Thoracic aorta (tissue), 2 donors: ENCODE data around the gene PRSS12. TPM values are rescaled to one million over a fixed set of nuclear protein-coding genes. Genes with fewer than 3 reads are reported as not detected.
A peak's percentile ranks its signal among the peaks of the same experiment; 100 is the strongest.
"Not testable (repeated sequence)": the region's sequence is repeated elsewhere in the genome, so short reads cannot be mapped to it uniquely, and the experiment has no call there.

Source experiments
- ATAC-seq: fragments of 150-250 bp; one replicate; pipeline ENCODE4 v1.8.0; 2017; ENCODE audit warnings: low read depth; ENCODE audit not compliant: insufficient number of reproducible peaks, low FRiP score
- DNase-seq: peaks from one replicate; pipeline ENCODE4 v3.0.0-alpha.2; 2020; ENCODE audit warnings: low spot score
- H3K27ac ChIP-seq, 2 donors: fragments of 200-600 bp; sonication (generic); 1 replicate in 1 of 2; 2 replicates in 1 of 2; pipeline ENCODE4 v1.5.1; 2016; ENCODE audit warnings: mild to moderate bottlenecking in 2 of 2, moderate library complexity in 2 of 2
- H3K27me3 ChIP-seq: fragments of 200-600 bp; sonication (generic); replicated peaks from 2 replicates; pipeline ENCODE4 v1.6.0; 2016; ENCODE audit warnings: mild to moderate bottlenecking; ENCODE audit not compliant: insufficient read depth
- H3K36me3 ChIP-seq: fragments of 200-600 bp; sonication (generic); one replicate; pipeline ENCODE4 v1.5.1; 2016
- H3K4me1 ChIP-seq, 2 donors: fragments of 200-600 bp; sonication (generic); 1 replicate in 1 of 2; 2 replicates in 1 of 2; pipeline versions ENCODE4 v1.5.1 to v1.6.0; 2016; ENCODE audit warnings: low read depth in 2 of 2, mild to moderate bottlenecking in 1 of 2; ENCODE audit not compliant: control insufficient read depth in 1 of 2
- H3K4me3 ChIP-seq: fragments of 200-600 bp; sonication (generic); 2 replicates; pipeline ENCODE4 v1.5.1; 2016; ENCODE audit warnings: mild to moderate bottlenecking
- H3K9me3 ChIP-seq: fragments of 200-600 bp; sonication (generic); 2 replicates; pipeline ENCODE4 v1.5.1; 2016
- total RNA-seq, 2 donors: library from RNA; depleted of rRNA; stranded (reverse); fragments of >200 nt; gene quantifications; one replicate each; pipeline versions ENCODE4 v1.1.0 to v1.2.3, GENCODE V29; 2016
- TF ChIP-seq, protein P1 (sequence below): fragments of 200-600 bp; sonication (generic); IDR thresholded peaks from one replicate; pipeline ENCODE4 v1.5.1; 2019; ENCODE audit warnings: antibody characterized with exemption

Gene PRSS12
- total RNA-seq, 2 donors from 2014 or later: 0.14 to 0.27 TPM

DNA sequence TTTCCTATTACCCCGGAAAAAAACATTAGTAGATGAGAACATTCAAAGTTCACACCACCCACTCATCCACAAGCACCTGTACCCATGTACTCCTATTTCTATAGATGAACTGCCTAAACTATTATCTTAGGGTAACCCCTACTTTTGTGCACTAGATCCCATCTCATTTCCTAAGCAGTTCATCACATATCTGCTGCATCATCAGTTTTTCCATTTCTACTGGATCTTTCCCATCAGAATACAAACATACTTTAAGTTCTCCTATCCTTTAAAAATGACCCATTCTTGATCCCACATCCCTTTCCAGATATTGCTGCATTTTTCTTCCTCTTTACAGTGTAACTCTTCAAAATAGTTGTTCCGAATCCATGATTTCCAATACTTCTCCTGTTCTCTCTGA lies 81.0 kb downstream of the PRSS12 start:
- no peak for DNase-seq
- Histone ChIP-seq H3K9me3 (no peaks in the 10 kb centered on the region), H3K27ac (no peak overlapping the region), H3K36me3 (no peaks in the 10 kb centered on the region), H3K4me1 (no peaks in the 10 kb centered on the region), H3K4me3 (no peak overlapping the region), H3K27me3 (no peaks in the 10 kb centered on the region)
- no peak for ATAC-seq
- TF ChIP-seq, protein P1, sequence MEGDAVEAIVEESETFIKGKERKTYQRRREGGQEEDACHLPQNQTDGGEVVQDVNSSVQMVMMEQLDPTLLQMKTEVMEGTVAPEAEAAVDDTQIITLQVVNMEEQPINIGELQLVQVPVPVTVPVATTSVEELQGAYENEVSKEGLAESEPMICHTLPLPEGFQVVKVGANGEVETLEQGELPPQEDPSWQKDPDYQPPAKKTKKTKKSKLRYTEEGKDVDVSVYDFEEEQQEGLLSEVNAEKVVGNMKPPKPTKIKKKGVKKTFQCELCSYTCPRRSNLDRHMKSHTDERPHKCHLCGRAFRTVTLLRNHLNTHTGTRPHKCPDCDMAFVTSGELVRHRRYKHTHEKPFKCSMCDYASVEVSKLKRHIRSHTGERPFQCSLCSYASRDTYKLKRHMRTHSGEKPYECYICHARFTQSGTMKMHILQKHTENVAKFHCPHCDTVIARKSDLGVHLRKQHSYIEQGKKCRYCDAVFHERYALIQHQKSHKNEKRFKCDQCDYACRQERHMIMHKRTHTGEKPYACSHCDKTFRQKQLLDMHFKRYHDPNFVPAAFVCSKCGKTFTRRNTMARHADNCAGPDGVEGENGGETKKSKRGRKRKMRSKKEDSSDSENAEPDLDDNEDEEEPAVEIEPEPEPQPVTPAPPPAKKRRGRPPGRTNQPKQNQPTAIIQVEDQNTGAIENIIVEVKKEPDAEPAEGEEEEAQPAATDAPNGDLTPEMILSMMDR: no peak

DNA sequence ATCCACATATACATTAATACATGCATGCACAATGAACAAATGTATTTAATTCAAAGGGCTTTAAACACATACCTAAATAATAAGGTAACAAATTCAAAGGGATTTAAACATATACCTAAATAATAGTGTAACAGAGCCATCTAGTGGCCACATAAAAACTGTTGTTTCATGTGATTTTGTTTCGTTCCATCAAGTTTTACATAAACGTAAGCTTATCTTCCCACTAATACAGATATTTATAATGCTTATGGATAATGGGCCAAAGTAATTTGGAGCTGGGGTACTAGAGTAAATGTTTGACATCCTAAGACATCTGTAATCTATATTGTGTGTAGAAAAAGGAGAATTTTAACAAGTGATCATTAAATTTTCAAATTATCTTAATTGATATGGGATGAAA lies 82.3 kb downstream of the PRSS12 start:
- Histone ChIP-seq H3K27ac (no peak overlapping the region), H3K4me3 (no peak overlapping the region), H3K9me3 (no peaks in the 10 kb centered on the region), H3K36me3 (no peaks in the 10 kb centered on the region), H3K4me1 (no peaks in the 10 kb centered on the region), H3K27me3 (no peaks in the 10 kb centered on the region)
- ATAC-seq (no peak), DNase-seq (no peak)
- TF ChIP-seq, protein P1: peak; percentile 46

DNA sequence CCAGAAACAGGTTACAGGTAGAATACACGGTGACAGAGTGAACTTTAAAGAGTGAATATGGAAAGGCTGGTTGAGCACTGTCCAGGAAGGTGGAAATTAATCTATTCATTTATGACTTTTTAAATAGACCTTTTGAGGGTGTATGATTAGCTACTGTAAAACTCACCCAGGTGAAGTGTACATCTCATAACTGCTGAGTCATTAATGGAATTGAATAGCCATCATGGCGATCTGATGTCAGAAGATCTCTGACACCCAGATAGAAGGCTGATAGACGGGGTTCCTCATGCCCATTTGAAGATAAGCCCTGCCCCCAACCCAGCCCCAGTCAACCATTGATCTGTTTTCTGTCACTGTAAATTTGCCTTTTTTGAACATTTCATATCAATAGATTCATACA lies 84.0 kb downstream of the PRSS12 start:
- no peak overlapping the region for H3K27ac ChIP-seq
- no peaks in the 10 kb centered on the region for H3K4me1 ChIP-seq
- TF ChIP-seq, protein P1: no peak
- no peaks in the 10 kb centered on the region for H3K27me3 ChIP-seq
- H3K36me3 ChIP-seq: no peaks in the 10 kb centered on the region
- no peaks in the 10 kb centered on the region for H3K9me3 ChIP-seq
- no peak for DNase-seq
- H3K4me3 ChIP-seq: no peak overlapping the region
- ATAC-seq: no peak

DNA sequence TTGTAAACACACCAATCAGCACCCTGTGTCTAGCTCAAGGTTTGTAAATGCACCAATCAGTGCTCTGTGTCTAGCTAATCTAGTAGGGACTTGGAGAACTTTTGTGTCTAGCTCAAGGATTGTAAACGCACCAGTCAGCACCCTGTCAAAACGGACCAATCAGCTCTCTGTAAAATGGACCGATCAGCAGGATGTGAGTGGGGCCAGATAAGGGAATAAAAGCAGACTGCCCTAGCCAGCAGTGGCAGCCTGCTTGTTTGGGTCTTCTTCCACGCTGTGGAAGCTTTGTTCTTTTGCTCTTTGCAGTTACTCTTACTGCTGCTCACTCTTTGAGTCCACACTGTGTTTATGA lies 86.7 kb downstream of the PRSS12 start:
- not testable (repeated sequence) for ATAC-seq, DNase-seq, H3K36me3 ChIP-seq

GRCh38 chr4:118265312-118266144 lies 87.3 kb downstream of the PRSS12 start:
- ATAC-seq (no peak), DNase-seq (no peak)
- no peaks in the 10 kb centered on the region for H3K27me3 ChIP-seq
- TF ChIP-seq, protein P1: no peak
- H3K27ac ChIP-seq: no peak overlapping the region
- no peaks in the 10 kb centered on the region for H3K4me1 ChIP-seq
- peak overlapping the region; percentile 66 for H3K4me3 ChIP-seq
- no peaks in the 10 kb centered on the region for H3K9me3 ChIP-seq
- H3K36me3 ChIP-seq: no peaks in the 10 kb centered on the region

More for the DNA sequence above, 86.7 kb downstream of the PRSS12 start:
- not testable (repeated sequence) for H3K9me3 ChIP-seq, H3K27ac ChIP-seq, H3K4me1 ChIP-seq, H3K27me3 ChIP-seq, H3K4me3 ChIP-seq

DNA sequence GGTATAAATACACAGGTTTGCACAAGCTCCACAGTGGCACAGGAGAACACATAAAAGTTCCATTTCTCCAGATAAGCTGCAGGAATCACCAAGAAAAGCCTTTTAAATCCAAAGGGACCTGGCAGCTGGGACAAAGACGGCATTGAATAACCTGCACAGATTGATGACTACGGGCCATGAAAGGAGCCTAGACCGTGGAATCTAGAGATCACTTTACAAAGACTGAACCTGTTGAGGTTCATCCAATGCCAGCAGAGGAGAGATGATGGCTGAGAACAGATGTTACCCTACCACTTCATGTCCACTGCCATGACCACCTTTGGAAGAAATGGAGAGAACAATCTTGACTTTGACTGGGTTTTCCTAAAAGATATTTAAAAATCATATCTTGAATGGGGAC lies 88.7 kb downstream of the PRSS12 start:
- H3K9me3 ChIP-seq: no peaks in the 10 kb centered on the region
- no peak overlapping the region for H3K4me3 ChIP-seq
- TF ChIP-seq, protein P1: no peak
- H3K36me3 ChIP-seq: no peaks in the 10 kb centered on the region
- no peak for ATAC-seq
- no peaks in the 10 kb centered on the region for H3K4me1 ChIP-seq
- no peak overlapping the region for H3K27ac ChIP-seq
- H3K27me3 ChIP-seq: no peaks in the 10 kb centered on the region
- no peak for DNase-seq
